GM19455 (cell line): ENCODE measurements around the gene HYAL1.
"Not testable (repeated sequence)": the region's sequence is repeated elsewhere in the genome, so short reads cannot be mapped to it uniquely, and the experiment has no call there.

Experiments used
- ATAC-seq: cut with Tn5 transposase; IDR thresholded peaks from one replicate; pipeline ENCODE4 v1.9.1; 2021; ENCODE audit not compliant: unreplicated experiment

Gene HYAL1

DNA sequence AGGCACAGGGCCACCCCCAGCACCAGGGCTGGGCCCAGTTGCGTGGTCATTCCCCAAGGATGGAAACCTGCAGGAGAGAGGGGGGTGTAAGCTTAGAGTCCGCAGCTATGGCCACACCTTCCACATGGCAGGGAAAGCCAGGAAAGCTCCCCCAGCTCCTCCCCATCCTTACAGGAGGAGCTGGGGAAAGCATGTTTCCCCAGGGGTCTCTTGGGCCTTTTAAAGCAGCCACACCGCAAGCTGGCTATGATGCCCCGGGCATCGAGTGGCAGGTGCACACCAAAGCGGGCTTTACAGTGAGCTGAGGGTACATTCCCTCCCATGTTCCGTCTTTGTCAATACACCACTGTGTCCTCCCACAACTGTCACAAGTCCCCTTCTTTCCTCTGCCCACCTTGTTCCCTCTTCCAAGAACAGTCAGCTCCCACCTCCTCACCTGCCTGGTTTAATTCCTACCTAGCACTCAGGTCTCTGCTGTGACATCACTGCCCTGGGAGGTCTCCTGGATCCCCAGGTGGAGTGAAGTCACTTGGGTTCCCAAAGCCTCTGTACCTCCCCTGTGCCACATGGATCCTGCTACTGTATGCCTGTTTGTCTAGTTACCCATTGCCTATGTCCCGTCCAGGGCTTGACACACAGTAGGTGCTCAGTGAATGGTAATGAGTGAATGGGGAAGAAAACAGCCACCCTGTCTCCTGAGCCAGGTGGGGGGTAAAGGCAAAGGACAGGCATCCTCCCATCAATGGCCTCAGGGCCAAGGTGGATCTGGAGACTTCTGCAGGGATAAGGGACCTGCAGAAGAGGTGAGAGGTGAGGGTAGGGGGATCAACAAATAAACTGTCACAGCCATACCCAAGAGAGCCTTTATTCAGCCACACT, 7.6 kb downstream of the HYAL1 start:
- no peak for ATAC-seq

DNA sequence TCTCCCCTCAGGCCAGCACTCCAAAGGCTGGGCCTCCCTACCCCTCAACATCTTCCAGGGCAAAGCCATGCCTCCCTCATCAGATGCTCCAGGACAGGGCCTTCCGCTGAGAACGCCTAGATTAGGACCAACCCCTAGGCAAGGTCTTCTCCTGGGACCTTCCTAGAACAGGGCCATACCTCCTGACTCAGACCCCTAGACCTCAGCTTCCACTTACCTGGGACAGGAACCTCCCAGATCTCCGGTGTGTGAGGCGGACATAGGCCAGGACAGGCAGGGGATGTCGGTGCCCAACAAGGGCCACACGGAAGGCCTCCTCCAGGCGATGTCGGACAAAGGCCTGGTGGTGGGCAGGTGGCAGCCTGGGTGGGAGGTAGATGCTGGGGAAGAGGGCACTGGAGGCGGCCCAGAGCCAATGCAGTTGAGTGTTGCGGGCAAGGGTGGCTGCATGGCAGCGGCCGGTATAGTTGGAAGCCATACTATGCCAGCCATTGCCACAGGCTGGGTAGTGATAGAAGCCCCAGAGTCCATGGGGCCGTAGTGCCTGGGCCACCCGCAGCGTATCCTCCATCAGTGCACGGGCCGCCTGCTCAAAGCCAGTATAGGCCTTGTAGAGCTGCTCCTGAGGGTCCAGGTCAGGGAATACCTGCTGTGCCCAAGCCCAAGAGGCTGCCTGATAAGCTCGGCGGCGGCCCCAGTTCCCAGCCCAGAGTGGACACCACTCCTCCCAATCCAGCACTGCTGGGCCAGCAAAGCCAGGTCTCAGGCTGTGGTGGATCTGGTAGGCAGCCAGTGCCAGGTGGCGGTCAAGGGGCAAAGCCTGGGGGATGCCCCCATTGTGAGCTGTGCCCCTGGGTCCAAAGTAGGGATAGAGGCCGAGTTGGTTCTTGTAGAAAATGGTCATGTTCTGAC, 8.6 kb downstream of the HYAL1 start:
- ATAC-seq: no peak

DNA sequence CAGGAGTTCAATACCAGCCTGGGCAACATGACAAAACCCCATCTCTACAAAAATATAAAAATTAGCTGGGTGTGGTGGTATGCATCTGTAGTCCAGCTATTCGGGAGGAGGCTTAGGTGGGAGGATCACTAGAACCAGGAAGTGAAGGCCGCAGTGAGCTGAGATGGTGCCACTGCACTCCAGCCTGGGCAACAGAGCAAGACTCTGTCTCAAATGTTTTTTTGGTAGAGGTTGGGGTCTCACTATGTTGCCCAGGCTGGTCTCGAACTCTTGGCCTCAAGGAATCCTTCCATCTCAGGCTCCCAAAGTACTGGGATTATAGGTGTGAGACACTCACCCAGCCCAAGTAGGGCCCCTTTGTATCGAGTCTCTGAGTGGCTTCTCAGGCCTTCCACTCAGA, 9.3 kb downstream of the HYAL1 start:
- ATAC-seq: no peak

DNA sequence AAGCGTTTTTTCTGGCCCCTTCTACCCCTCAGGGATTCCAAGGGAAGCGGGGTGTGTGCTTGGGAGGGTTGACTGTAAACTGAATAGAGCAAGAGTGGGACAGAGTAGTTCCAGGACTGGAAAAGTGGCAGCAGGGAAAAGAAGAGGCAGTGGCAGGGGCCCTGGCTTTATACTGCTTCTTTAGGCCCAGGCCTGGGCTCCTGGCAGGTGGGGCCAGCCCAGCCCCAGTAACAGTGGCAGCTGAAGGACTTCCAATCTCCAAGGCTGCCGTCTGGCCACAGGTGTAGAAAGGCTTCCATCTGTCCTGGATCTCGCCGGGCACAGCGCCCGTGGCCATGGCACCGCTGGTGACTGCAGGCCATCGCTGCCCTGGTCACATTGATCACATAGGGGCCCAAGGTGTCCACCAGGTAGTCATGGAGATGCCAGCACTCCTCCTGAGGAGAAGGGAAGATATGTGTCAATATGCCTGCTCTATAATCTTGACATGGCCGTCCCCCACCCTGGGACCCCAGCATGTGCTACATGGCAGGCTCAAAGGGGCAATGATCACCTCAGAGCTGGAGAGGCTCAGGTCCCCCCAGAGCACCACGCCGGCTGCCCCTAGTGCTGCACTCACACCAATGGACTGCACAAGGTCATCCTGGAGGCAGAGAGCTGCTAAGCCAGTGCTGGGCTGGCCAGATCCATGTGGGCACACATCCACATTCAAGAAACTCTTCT, 10.1 kb downstream of the HYAL1 start:
- ATAC-seq: no peak

DNA sequence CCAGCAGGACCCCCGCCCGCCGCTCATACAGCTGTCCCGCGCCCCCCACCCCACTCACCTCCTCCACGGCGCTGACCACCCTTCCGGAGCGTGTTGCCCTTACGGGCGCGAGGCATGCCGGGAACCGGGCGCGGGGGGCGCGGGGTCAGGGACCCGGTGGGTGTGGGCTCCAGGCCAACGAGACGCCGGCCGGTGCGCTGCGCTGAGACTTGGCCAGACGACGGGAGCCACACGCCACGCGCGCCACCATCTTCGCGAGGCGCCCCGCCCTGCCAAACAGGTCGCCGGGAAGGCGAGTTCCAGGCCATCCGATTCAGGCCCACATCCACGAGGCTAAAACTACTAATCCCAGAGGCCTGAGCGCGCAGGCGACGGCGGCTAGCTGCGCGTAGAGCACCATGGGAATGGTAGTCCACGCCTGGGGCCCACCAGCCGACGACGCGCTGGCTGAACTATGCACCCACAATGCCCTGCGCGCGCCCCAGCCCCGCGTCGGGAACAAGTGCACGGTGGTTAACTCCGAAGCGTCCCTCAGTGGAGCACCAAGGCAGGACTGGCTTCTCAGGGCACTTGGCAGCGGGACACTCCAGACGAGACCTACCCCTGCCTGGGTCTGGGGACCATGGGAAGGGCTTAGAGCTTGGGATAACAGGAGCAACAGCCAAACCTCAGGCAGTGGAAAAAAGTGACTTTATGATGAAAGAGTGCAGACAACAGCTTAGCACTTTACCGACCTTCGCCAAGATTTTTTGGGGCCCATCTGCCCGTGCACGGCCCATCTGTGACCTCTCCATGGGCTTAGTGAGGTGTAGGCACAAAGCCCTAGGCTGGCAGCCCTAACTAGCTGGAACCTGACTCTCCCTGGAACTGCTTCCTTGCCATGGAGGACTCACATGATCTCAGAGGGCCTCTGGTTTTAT, 11.0 kb downstream of the HYAL1 start, which contains the start of gene IFRD2:
TSS of gene IFRD2 (minus strand) at position 271 of the 920 bp plus-strand sequence. CDS start at position 116, 155 bp downstream.
- ATAC-seq: peak; percentile 93

DNA sequence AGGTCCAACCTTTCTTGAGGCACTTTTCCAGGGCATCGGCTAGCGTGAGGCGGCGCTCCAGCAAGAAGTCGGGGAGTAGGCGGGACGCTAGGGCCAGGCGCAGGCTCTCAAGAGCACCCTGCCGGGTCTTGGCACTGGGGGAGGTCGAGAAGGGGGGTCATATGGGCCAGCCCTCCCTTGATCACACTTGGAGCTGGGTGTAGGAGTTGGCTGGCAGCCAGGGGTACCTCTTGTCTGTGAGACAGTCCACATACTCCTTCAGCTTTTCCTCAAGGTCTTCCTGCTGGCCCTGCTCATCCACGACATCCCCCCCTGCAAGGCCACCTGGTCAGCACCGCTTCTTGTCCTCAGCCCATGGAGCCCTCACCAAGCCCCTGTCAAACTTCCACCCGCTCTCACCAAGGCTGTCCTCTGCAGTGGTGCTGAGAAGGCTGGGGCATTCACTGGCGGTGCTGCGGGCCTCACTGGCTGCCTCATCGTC, 13.2 kb downstream of the HYAL1 start:
- no peak for ATAC-seq

DNA sequence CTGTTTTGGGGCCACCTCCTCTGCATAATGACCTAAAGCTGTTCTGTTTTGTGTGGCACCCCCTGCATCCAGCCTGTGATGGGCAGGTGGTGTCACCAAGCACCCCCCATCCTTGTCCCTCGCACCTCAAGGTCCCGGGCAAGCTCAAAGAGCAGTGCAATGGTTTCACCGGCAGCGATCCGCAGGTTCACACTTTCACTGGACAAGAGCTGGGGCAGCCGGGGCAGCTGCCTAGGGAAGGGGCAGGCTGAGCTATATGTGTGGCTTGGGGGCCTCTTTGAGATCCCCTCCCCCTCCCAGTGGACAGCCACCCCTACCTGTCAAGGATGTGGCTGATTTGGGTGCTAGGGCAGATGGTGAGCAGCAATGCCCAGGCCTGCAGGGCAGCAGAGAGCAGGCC, 14.2 kb downstream of the HYAL1 start:
- no peak for ATAC-seq

DNA sequence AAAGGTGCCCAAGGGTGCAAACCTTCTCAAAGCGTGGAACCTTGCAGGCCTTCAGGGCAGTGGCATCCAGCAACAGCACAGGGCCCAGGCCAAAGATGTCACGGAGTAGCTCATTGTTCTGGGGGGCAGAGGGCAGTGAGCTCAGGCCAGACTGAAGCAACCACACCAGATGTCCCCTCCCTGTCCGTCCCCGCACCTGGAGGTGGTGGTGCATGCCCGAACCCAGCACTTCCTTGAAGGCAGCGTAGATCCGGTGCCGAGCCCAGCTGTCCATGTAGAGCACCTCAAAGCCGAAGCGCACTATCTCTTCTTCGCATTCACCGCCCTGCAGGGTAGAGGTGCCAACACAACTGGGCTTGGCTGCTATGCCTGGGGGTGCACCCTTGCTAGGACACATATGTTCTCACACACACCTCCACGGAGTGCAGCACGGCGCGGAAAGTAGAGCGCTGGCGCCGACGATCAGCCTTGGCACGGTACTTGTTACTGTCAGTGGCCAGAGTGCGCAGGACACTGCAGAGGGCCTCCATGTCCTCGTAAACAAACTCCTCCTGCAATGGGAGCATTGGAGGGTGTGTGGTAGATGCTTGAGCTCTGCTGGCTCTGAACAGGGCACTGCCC, 14.9 kb downstream of the HYAL1 start:
- no peak for ATAC-seq

DNA sequence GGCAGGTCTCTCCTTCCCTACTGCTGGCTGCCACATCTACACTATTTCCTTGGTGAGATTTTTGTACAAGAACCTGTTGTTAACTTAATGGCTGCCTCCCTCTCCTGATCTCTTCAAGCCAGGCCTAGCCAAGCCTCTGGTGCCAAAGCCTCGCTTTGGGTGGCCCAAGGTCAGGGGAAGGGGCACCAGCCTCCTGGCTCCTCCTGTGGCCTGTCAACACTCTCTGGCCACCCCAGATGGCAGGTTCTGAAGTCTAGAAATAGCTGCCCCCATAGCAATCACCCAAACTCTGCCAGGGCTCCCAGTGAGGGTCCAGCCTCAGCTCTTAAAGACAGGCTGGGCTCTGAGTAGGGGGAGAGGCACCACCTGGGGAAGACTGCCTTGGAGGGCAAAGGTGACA, 16.1 kb downstream of the HYAL1 start:
- ATAC-seq: no peak

DNA sequence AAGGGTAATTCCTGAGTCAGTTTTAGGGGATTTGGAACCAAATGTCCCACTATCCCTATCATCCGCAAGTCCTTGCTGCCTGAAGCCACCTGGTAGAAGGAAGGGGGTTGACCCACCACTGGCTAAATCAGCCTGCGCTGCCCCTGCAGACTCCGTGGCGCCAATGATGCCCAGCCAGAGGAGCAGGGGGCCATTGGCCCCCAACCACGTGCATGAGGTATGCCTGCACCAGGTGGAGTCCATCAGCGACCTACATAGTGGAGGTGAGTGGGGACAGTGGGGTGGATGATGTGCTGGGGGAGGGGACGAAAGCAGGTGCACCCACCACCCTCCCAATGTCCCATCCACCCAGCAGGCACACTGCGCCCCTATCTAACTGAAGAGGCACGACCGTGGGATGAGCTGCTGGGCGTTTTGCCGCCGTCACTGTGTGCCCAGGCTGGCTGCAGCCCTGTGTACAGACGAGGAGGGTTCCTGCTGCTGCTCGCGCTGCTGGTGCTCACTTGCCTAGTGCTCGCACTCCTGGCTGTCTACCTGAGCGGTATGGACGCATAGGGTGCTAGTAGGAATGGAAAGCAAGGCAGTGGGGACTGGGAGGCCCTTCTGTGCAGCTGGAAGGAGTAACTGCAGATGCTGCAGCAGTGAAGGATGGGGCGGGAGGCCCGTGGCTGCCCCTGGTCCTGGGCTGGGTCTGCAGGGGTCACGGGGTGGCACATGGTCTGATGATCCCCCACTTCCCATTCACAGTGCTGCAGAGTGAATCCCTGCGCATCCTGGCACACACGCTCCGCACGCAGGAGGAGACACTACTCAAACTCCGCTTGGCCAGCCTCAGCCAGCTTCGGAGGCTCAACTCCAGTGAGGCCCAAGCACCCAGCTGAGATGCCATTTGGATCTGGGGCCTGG, 16.8 kb downstream of the HYAL1 start:
- no peak for ATAC-seq

DNA sequence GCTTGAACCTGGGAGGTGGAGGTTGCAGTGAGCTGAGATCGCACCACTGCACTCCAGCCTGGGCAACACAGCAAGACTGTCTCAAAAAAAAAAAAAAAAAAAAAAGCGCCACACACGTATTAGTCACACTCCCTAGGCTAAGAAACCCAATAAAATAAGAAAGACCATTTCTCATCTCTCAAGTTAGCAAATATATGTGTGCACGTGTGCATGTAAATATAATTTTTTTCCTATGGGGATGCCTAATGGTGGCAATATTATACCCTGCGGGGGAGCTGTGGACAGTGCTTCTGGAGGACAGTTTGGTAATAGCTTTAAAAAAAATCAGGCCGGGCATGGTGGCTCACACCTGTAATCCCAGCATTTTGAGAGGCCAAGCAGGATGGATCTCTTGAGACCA, 19.3 kb downstream of the HYAL1 start:
- not testable (repeated sequence) for ATAC-seq

DNA sequence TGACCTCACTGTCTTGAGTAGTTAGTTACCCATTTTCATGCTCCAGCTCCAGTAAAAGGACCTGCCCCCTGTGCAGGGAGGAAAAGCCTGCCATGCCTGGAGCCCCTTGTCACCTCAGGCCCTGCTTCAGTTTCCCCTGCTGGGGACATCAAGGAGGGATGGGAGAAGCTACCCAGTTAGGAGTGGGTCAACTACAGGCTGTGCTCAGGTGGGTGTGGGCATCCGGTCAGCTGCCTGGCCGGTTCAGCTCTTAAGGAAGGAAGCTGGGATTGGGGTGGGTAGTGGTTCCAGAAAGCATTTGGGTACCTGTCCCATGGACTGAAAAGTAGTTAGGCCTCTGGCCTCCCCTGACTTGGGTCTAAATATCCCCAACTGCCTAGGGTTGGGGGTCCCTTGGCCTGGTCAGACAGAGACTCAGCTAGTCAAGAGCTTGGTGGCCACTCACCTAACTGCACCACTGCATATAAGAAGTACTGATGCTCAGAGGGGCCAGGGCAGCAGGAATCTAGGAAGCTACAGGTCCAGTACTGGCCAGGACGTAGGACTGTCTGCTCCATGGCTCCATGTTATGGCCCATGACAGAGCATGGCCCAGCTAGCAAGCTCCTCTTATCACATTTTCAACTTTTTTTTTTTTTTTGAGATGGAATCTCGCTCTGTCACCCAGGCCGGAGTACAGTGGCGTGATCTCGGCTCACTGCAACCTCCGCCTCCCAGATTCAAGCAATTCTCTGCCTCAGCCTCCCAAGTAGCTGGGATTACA, 23.9 kb downstream of the HYAL1 start:
- ATAC-seq: no peak

DNA sequence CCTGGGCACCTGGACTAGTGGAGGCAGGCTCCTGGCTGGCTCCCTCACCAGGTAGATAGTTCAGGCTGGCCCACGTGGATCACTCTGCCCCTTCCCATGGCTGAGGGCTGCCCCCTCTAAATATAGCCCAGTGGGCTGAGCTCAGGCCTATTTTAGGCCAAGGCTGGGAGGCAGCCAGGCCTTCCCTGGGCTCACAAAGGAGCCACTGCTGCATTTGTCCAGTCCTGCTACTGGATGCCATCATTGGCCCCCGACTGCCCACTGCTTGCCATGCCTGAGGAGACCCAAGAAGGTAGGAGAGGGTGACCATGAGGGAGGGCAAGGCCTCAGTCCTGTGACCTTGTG, 24.5 kb downstream of the HYAL1 start, which contains the start of gene LSMEM2:
TSS of gene LSMEM2 (plus strand) at position 208 of the 345 bp plus-strand sequence. CDS start at position 235, 27 bp downstream.
- no peak for ATAC-seq

DNA sequence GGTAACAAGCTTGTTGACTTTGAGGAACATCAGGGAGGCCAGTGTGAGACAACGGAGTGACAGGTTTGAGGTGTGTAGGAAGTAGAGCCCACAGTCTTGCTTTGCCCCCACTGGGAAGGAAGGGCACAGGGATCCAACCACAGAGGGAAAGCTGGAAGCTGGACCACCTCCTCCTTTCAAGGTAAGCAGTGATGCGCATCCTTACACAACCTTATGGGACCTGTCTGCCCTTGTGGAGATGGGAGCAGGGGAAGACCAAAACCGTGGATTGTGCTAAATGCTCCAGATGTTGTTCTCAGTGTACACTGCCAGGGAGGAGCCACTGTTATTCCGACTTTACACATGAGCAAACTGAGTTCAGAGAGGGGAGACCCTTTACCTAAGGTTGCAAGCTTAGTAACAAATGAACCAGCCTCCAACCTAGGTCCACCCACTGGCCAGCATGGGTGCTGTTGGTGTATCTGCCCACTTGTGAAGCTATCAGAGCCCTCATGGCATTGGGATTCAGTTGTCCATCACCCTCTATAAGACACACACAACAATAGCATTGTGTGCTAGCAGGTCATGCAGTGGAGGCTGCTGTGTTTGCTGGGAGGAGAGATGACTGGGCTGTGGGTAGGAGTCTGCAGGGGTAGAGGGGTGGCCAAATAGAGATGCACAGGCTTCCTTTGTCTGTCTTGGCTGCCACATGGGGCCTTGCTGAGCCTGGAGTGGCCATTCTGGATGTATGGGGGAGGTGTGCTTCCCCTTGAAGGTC, 25.1 kb downstream of the HYAL1 start:
- ATAC-seq: no peak

DNA sequence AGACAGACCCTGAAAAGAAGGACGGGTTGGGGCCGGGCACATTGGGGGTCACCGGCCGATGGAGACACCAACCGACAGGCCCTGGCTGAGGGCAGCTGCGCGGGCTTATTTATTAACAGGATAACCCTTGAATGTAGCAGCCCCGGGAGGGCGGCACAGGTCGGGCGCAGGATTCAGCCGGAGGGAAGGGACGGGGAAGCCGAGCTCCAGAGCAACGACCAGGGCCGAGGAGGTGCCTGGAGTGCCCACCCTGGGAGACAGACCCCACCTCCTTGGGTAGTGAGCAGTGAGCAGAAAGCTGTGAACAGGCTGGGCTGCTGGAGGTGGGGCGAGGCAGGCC, 26.6 kb downstream of the HYAL1 start:
- no peak for ATAC-seq

DNA sequence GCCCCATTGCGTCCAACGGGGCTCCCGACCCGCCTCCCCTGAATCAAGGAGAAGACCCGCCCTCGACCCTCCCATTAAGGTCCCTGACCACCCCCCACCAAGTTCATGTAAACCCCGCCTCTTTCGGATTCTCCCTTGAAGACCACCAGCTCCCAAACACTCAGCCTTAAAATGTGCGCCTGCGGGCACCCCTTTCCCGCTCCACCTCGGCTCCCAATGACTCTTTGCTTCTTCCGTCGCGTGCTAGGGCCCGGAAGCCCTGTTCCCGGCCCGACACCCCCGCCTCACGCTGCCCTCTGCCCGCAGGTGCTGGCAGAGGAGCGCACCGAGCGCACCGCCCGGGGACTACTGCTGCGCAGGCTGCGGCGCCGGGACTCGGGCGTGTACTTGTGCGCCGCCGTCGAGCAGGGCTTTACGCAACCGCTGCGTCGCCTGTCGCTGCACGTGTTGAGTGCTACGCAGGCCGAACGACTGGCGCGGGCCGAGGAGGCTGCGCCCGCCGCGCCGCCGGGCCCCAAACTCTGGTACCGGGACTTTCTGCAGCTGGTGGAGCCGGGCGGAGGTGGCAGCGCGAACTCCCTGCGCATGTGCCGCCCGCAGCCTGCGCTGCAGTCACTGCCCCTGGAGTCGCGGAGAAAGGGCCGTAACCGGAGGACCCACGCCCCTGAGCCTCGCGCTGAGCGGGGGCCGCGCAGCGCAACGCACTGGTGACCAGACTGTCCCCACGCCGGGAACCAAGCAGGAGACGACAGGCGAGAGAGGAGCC, 27.2 kb downstream of the HYAL1 start:
- no peak for ATAC-seq
